HepG2 (cell line): ENCODE measurements around the gene PRKCSH. TPM values are rescaled to one million over a fixed set of nuclear protein-coding genes. Genes with fewer than 3 reads are reported as not detected.

Experiments
- IRF9 ChIP-seq: sonication (generic); formaldehyde crosslinking; IDR thresholded peaks from 2 replicates; pipeline ENCODE4 v1.8.0; 2022; ENCODE audit warnings: missing genetic modification reagents, mild to moderate bottlenecking, borderline replicate concordance
- JARID2 ChIP-seq: sonication (generic); formaldehyde crosslinking; IDR thresholded peaks from 2 replicates; pipeline ENCODE4 v1.8.1; 2023; ENCODE audit warnings: missing genetic modification reagents, inconsistent platforms; ENCODE audit not compliant: insufficient replicate concordance
- KDM2A ChIP-seq: sonication (generic); formaldehyde crosslinking; IDR thresholded peaks from 2 replicates; pipeline ENCODE4 v1.4.0; 2020; ENCODE audit warnings: low read depth, missing genetic modification reagents, borderline replicate concordance
- NAIF1 ChIP-seq: sonication (generic); formaldehyde crosslinking; IDR thresholded peaks from 2 replicates; pipeline ENCODE4 v1.5.0; 2020; ENCODE audit warnings: mild to moderate bottlenecking, missing genetic modification reagents, borderline replicate concordance
- NCOR1 ChIP-seq: fragments of 200-600 bp; sonication (generic); IDR thresholded peaks from 2 replicates; pipeline ENCODE4 v1.7.0; 2017; ENCODE audit warnings: antibody characterized with exemption, low read length, borderline replicate concordance
- NFYC ChIP-seq: IDR thresholded peaks from 2 replicates; pipeline ENCODE4 v1.6.1; 2016; ENCODE audit warnings: missing genetic modification reagents, missing compliant biosample characterization
- NR2C2 ChIP-seq: sonication (generic); formaldehyde crosslinking; IDR thresholded peaks from 2 replicates; pipeline ENCODE4 v1.4.0; 2020; ENCODE audit warnings: missing genetic modification reagents, mild to moderate bottlenecking, moderate library complexity, borderline replicate concordance
- SIX1 ChIP-seq: sonication (generic); formaldehyde crosslinking; IDR thresholded peaks from 2 replicates; pipeline ENCODE4 v1.4.0; 2020; ENCODE audit warnings: missing genetic modification reagents, borderline replicate concordance
- SP2 ChIP-seq: sonication (generic); formaldehyde crosslinking; IDR thresholded peaks from 2 replicates; pipeline ENCODE4 v1.5.1; 2020; ENCODE audit warnings: mild to moderate bottlenecking, missing genetic modification reagents
- TBX2 ChIP-seq: sonication (generic); formaldehyde crosslinking; IDR thresholded peaks from 2 replicates; pipeline ENCODE4 v1.5.0; 2020; ENCODE audit warnings: missing genetic modification reagents, mild to moderate bottlenecking, borderline replicate concordance
- TFDP1 ChIP-seq: IDR thresholded peaks from 2 replicates; pipeline ENCODE4 v1.6.1; 2016; ENCODE audit warnings: missing compliant biosample characterization, missing genetic modification reagents, borderline replicate concordance
- THRA ChIP-seq: sonication (generic); formaldehyde crosslinking; IDR thresholded peaks from 2 replicates; pipeline ENCODE4 v1.4.0; 2020; ENCODE audit warnings: missing genetic modification reagents, borderline replicate concordance
- TMF1 ChIP-seq: sonication (generic); formaldehyde crosslinking; IDR thresholded peaks from 2 replicates; pipeline ENCODE4 v1.8.1; 2022; ENCODE audit warnings: low read depth, missing genetic modification reagents
- YEATS2 ChIP-seq: sonication (generic); formaldehyde crosslinking; IDR thresholded peaks from 2 replicates; pipeline ENCODE4 v1.4.0; 2020; ENCODE audit warnings: missing genetic modification reagents, borderline replicate concordance
- YEATS4 ChIP-seq: sonication (generic); formaldehyde crosslinking; IDR thresholded peaks from 2 replicates; pipeline ENCODE4 v1.4.0; 2020; ENCODE audit warnings: missing genetic modification reagents, borderline replicate concordance
- ZBTB37 ChIP-seq: sonication (generic); formaldehyde crosslinking; IDR thresholded peaks from 2 replicates; pipeline ENCODE4 v1.4.0; 2020; ENCODE audit warnings: mild to moderate bottlenecking, missing genetic modification reagents
- ZNF563 ChIP-seq: sonication (generic); formaldehyde crosslinking; IDR thresholded peaks from 2 replicates; pipeline ENCODE4 v1.8.0; 2022; ENCODE audit warnings: mild to moderate bottlenecking, moderate library complexity, missing genetic modification reagents
- polyA plus RNA-seq, 8 experiments: library from polyadenylated mRNA; depleted of rRNA in 3 of 8; stranded (reverse) in 7 of 8; unstranded in 1 of 8; fragments of >200 nt; fragmentation: Illumina TruSeq in 4 of 8; extraction: Trizol in 4 of 8; gene quantifications; 2 replicates each; pipeline versions ENCODE4 v1.2.1 to v1.2.3, GENCODE V29; 2011 to 2016; ENCODE audit warnings: low read depth in 4 of 8, missing spikeins in 1 of 8, mixed read lengths in 1 of 8; ENCODE audit not compliant: insufficient read depth in 1 of 8
- total RNA-seq, 5 experiments: library from RNA; depleted of rRNA; stranded (reverse); fragments of >200 nt; fragmentation: Illumina TruSeq; extraction: Trizol; gene quantifications; 2 replicates each; pipeline ENCODE4 v1.2.3, GENCODE V29; 2016; ENCODE audit warnings: low read depth in 1 of 5
- TF ChIP-seq, protein P1 (sequence below): sonication (generic); formaldehyde crosslinking; IDR thresholded peaks from 2 replicates; pipeline ENCODE4 v1.5.0; 2020; ENCODE audit warnings: mild to moderate bottlenecking, missing genetic modification reagents, borderline replicate concordance

The PRKCSH gene
- total and polyA plus RNA-seq, 2 of the 13 experiments (the other 11 are each of a cell fraction or from before 2014, with no cell fraction given): 85.1 to 125 TPM

- TF ChIP-seq IRF9 (peak; percentile 94; the same call in 1 of the 2 replicates), NAIF1 (CRISPR knock-in tag) (0 out of 2 replicates have a peak, but pooled peaks have one; percentile 15), SP2 (CRISPR knock-in tag) (peak; percentile 83), KDM2A (peak; percentile 76), TMF1 (no peak), NR2C2 (peak; percentile 90), TBX2 (CRISPR knock-in tag) (peak; percentile 84), YEATS2 (CRISPR knock-in tag) (peak; percentile 86), ZBTB37 (CRISPR knock-in tag) (no peak), ZNF563 (CRISPR knock-in tag) (0 out of 2 replicates have a peak, but pooled peaks have one; percentile 47), THRA (CRISPR knock-in tag) (peak; percentile 62), TFDP1 (CRISPR knock-in tag) (peak; percentile 74; the same call in 1 of the 2 replicates), YEATS4 (CRISPR knock-in tag) (peak; percentile 95), NFYC (peak; percentile 86), NCOR1 (no peak; the same call in 1 of the 2 replicates), SIX1 (CRISPR knock-in tag) (0 out of 2 replicates have a peak, but pooled peaks have one; percentile 23), JARID2 (peak; percentile 3)
- TF ChIP-seq, protein P1, sequence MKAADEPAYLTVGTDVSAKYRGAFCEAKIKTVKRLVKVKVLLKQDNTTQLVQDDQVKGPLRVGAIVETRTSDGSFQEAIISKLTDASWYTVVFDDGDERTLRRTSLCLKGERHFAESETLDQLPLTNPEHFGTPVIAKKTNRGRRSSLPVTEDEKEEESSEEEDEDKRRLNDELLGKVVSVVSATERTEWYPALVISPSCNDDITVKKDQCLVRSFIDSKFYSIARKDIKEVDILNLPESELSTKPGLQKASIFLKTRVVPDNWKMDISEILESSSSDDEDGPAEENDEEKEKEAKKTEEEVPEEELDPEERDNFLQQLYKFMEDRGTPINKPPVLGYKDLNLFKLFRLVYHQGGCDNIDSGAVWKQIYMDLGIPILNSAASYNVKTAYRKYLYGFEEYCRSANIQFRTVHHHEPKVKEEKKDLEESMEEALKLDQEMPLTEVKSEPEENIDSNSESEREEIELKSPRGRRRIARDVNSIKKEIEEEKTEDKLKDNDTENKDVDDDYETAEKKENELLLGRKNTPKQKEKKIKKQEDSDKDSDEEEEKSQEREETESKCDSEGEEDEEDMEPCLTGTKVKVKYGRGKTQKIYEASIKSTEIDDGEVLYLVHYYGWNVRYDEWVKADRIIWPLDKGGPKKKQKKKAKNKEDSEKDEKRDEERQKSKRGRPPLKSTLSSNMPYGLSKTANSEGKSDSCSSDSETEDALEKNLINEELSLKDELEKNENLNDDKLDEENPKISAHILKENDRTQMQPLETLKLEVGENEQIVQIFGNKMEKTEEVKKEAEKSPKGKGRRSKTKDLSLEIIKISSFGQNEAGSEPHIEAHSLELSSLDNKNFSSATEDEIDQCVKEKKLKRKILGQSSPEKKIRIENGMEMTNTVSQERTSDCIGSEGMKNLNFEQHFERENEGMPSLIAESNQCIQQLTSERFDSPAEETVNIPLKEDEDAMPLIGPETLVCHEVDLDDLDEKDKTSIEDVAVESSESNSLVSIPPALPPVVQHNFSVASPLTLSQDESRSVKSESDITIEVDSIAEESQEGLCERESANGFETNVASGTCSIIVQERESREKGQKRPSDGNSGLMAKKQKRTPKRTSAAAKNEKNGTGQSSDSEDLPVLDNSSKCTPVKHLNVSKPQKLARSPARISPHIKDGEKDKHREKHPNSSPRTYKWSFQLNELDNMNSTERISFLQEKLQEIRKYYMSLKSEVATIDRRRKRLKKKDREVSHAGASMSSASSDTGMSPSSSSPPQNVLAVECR (CRISPR knock-in tag): peak; percentile 92
Observed at GRCh38 chr19:11435057-11435832, at the start of gene PRKCSH, which contains the start of gene ODAD3 (continued).
